HG03520 (cell line): ENCODE data around the gene ITPKB.
"Not testable (repeated sequence)": the region's sequence is repeated elsewhere in the genome, so short reads cannot be mapped to it uniquely, and the experiment has no call there.

Experiments
- ATAC-seq: cut with Tn5 transposase; IDR thresholded peaks from one replicate; pipeline ENCODE4 v1.9.1; 2021; ENCODE audit warnings: mild to moderate bottlenecking, moderate library complexity; ENCODE audit not compliant: unreplicated experiment

ITPKB gene

DNA sequence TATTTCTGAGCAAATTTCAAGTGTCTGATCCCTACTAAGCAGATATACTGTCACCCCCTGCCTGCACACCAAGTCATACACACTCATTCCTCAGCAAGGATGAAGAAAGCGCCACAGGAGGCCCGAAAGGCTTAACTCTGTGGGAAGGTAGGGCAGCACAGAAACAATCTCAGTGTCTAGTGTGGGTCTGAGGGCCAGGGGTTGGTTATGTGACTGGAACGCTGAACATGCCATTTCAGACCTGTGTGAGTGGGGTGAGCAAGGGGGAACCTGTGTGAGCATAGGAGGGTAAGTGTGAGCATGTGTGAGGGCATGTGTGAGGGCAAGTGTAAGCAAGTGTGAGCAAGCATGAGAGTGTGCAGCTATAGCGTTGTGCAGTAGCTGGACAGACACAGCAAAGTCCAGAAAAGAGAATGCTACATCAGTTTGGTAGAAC is 6.2 kb downstream of the ITPKB start:
- ATAC-seq = no peak

DNA sequence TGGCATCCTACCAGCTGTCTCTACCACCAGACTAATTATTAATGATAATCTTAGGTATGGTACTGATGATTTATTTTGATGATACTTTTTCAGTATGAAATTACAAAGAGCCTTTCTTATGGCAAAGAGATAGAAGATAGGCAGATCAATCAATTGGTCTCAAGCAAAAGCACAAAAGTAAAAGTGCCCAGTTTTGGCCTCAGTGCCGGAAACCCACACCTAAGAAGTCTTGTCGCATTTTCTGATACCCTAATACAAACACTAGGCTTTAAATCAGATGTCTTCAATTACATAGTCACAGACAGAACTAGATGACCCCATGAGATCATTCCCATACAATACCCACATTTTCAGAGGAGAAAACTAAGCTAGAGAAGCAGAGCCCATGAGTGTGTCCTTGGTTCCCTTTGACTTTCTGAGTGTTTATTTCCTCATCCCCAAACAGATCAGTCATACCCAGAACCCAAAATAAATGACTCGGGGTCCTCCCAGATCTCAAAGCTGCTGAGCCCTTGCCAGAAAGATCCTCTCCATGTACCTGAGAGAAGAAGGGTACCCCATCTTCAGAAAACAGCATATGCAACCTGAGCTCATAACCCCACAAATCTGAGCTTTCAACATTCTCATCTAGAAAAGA is 7.7 kb downstream of the ITPKB start:
- ATAC-seq = no peak

DNA sequence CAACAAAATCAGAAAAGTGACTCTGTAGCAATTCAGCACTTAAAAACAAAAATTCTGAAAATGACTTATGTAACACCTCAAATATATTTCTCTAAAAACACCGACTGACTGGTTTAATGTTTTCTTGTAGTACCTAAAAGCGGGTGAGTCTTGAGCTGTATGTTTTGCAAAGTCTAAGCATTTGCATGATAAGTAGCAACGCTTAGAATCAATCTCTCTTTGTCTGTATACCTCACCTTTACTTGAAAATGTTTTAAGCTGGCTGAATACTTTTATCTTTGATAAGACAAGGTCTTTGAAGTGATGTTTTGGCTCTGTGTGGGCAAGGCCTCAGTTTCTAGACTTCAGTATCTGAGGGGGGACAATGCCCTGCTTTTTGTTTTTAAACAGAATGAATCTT is 8.2 kb downstream of the ITPKB start:
- ATAC-seq = no peak

DNA sequence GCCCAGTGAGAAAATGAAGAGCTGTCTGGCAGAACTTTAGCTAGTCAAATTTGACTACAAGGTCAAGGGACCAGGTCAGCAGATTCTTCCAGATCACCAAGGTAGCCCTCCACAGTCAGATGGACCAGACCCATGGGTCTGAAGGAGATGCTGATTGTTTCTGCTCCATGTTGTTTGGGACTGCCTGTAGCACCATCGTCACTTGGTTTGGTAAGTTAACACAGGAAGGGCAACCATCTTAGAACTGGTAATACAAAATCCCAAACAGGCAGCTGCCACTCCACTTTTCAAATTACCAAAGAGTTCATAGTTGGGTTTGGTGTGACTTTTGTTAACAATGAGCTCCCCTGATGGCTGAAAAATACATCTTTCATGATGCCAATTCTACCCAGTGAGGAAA is 9.0 kb downstream of the ITPKB start:
- no peak for ATAC-seq

DNA sequence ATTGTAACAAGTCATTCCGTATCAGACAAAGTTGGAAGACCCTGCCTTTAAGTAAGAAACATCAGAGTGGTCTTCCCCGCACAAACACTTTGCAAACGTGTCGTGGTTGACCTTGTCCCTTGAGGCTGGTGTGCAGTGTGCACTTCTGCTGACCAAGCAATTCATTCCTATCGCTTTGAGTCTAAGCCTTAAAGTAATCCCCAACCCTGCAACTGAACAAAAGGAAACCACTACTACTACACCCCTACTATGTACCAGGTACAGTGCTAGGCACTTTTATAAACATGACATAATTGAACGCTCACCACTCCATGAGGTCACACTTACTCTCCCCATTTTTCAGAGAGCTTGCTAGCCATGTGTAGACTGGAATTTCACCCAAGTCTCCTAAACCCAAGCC is 10.6 kb downstream of the ITPKB start:
- ATAC-seq = no peak

DNA sequence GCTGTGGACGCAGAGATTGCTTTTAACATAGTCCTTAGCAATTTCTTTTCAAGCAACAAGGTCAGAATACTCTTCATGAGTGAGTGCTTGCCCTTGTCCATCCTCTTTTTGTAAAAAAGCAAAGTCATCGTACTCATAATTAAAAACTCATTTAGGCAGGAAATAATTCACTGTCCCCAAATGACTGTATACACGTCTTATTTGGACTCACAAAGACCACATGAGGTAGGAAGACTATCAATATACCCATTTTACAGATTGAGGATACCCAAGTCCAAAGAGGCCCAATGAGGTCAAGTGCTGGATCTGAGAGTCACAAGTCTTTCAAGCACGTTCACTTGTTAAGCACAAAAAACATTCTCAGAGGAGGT is 13.2 kb downstream of the ITPKB start:
- no peak for ATAC-seq

DNA sequence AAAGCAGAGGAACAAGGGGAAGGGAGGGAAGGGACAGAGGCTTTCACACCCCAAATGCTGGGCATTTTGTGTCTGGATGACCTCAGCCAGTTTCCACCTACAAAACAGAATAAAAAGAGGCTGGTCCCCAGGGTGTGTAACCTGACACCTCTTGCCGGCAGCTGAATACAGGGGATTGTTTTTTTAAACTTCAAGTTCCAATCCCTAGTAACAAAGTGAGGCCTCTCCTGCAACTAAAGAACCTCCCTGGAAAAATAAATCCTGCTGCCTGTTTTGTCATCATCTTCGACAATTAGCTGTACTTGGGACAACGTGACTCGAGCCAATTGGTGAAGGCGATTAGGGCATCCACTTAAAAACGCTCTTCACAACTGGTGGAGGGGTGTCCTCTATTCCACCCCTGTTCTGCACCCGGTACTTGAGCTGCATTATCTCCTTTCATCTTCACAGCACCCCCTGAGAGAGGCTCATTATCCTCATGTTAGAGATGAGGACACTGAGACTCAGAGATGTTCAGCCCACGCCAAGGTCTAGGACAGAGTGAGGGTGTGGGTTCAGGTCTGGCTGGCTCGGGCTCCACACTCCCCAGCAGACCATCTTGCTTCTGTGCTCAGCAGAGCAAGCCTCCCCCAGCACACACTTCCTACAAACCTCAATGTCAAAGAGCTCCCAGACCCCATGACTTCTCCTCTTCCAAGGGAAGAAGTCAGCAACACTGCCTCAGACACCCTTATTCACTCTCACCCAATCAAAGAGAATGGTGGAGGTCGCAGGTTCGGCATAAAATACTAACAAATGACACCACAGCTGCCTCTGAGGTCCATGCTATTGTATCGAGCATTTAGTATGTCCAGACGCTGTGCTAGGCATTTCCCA is 15.2 kb downstream of the ITPKB start:
- ATAC-seq = no peak

DNA sequence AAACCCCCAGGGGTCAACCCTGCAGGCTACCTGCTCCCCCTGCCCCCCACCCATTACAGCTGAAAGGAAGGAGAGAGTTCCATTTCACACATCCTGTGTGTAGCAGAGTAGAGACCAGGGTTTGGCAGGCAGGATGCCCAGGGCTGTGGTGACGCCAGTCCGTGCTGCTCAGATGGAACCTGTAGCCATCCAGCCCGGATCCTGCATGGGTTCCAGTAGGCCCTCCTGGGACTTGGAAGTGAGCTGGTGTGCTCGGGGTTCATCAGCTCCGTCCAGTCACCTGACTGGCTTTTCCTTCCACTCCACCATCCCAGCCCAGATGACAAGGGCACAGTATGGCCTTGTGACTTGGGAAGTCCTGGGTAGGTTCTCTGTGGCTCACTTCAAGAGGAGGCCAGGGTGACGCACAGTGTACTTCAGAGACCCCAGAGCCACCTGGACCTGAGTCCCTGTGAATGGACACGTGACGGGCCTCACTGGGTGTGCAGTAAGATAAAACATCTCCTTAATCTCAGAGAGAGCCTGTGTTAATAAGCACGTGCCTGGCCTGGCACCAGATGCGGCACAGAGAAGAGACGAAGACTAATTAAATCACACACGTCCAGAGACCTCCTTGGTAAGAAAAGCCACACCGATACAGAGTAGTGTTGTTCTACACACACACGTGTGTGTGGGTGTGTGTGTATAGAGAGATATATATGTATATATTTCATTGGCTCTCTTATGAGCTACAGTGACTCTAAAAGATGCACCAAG is 16.0 kb downstream of the ITPKB start:
- ATAC-seq = no peak

DNA sequence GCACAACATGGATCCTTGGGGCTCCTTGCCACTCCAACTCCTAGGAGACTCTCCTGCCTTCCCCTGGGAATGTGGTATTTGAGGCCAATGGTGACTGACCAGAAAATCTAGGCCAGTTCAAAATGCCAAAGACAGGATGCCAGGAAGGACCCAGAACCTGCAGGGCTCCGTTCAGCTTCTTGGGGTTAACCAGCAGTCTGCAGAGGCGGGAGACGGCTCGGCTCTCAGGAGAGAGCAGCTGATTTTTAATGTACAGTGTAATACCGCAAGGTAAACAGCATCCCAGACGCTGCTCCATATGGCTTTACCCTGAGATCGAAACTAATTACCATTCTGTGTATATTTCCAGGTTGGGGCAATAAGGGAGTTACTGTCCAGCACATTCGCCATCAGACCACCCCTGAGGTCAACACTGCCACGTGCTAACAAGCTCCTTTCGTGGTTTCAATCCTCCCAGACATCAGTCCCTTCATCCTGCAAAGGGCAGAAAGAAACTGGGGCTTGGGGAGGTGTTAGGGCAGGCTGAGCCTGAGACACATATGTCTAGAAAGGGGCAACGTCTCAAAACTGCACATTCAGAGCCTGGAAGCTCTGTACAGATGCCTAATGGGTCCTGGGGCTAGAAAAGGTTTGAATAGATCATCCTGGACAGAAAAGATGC is 16.7 kb downstream of the ITPKB start:
- ATAC-seq = no peak

DNA sequence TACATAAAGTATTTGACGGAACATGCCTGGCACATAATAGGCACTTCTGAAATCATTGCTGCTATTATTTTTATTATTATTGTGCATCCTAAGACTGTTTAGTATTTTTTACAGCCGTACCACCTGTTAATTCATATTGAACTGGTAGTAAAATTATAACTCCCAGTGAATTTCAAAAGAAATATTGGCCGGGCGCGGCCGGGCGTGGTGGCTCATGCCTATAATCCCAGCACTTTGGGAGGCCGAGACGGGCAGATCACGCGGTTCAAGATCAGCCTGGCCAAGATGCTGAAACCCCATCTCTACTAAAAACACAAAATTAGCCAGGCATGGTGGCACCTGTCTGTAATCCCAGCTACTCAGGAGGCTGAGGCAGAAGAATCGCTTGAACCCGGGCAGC is 18.5 kb downstream of the ITPKB start:
- ATAC-seq = not testable (repeated sequence)

DNA sequence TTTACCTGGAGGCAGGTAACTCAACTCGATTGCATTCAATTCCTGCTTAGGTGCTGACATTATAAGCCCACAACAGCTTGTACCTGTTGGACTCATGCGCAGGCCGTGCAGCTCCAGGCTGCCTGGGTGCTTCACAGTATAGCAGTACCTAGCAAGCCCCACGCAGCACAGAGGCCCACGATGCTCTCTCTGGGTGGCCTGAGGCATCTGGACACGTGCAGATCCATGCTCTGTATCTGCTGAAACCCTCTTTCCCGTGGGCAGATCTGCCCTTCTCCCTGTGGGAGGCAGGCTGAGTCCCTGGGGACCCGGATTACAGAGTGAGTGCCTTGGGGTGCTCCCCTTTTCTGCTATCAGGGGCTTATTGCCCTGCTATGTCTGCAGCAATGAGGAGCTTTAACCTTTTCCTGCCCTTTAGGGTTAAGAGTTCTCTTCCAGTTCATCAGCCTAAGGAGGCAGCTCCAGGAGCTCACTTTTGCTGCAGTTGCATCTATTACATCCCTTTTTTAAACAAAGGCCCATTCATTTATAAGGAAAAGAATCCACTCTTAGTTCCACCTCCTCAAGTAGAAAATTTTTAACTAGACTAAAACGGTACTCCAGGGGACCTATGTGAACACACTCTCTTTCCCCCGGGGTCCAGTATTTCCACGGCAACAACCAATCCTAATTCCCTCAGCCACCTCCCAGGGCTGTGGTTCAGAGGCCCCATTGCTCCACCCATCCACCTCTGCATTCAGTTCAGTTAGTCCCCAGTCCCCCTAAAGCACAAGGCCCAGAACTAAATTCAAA is 19.3 kb downstream of the ITPKB start:
- no peak for ATAC-seq

DNA sequence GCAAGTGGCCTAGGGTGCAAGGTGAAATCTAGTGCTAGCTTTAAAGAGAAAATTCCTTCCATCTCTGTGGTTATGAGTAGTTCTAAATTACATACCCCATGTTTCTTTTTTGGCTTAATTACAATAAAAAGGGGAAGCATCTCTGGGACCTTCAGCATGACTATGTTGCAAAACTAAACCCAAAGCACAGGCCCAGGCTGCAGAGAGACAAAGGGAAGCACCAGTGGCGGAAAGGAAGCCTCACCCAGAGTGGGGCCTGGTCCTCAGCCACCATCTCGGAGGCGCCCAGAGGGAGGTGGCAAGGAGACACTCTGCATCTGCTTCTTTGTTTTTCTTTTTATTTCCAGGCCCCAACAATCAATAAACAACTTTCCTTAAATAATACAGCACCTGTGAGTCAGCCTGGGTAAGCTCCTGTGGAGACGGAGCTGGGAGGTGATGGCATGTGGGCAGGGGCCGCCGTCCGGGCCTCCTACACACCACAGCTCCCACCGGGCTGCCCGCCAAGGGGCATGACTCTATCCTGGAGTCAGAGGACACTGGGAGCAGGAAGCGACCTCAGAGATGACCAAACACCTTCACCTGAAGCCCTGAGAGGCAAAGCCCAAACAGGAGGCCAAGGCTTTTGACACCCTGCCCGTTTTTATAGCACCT is 21.7 kb downstream of the ITPKB start:
- no peak for ATAC-seq

DNA sequence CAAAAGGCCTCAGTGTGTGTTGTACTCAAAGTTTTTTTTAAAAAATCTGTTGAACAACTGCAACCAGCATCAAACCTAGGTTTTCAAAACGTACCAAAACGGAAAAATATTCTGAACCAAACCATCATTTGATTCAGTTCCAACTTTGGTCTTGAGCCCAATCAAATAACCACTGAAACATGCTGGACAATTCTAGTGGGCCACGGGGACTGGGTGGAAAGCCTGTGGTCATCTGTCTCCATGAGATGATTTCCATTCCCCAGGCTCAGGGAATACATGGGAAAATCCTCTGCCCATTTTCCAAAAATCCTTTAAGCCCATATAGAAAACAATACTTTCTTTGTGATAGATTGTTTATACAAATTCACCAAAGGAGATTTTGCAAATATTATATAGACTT is 22.5 kb downstream of the ITPKB start:
- ATAC-seq = no peak

DNA sequence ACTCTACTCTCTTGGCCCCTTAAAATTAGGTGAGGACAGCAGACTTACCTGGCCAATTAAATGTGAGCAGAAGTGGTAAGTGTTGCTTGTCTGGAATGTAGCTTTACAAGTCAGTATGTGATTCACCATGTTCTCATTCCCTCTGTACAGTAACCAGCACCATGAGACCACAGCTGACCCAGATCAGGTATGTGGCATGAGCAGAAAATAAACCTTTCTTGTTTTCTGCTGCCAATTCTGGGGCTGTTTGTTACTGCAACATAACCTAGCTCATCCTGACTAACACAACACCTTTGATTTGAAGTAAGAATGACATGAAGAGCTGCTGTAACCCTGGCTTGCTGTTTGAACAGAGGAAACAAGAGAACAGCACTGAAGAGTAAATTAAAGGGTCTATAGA is 24.9 kb downstream of the ITPKB start:
- ATAC-seq = no peak

DNA sequence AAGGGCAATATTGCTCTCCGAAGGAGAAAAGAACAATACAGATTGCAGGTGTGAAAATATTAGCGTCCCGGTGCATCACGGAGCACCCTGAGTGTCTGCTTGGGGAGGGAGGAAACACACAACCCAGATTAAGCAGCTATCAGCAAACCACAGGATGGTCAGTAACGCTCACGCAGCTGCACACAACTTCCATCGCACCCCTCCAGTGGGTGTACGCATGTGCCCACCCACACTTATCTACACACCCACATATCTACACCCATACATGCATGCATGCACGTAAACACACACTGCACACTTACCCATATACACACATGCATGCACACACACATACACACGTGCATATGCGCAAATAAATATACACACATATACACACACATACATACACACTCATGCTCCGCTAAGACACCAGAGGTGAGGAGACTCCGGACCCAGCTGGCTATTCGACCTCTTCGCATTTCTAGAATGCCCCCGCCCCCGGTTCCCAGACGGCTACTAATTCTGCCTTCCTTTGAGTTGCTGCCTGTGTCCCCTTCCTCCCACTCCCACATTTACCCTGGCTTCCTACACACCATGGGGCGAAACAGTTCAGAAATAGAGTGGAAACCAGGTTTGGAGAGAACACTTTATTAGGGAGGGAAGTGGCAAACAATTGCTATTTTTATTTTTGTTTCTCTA is 26.2 kb downstream of the ITPKB start:
- ATAC-seq = no peak

DNA sequence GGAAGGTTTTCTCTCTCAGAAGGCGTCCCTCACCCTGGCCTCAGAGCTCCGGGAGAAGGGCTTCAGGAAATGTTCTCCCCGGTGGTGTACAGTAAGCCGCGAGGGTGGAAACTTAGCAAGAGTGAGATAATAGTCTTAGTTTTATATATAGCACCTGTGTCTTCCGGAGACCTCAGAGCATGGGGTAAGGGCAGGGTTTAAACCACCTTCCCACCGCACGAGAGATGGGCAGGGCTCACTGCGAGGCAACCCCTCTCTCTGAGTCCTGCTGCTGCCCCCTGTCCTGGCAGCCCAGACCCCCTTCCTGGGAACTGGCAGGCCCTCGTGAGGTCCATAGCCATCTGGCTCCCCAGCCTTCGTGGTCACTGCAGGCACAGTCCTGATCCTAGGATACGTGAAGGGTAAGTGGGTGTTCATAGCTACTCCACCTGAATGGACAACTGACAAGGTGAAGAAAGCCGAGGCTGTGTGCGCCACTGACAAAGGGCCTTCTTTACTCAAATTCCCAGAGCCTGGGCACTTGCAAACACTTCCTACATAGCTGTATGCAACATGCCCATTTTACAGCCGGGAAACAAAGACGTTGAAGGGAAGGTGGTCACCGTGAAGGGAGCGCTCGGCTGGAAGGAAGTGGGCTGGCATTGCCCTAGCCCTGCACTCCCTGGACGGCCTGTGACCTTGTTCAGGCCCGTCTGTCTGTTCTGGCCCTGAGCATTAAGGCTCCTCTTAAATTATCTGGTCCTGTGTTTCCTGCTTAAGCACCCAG is 26.9 kb downstream of the ITPKB start:
- peak; percentile 74 for ATAC-seq

DNA sequence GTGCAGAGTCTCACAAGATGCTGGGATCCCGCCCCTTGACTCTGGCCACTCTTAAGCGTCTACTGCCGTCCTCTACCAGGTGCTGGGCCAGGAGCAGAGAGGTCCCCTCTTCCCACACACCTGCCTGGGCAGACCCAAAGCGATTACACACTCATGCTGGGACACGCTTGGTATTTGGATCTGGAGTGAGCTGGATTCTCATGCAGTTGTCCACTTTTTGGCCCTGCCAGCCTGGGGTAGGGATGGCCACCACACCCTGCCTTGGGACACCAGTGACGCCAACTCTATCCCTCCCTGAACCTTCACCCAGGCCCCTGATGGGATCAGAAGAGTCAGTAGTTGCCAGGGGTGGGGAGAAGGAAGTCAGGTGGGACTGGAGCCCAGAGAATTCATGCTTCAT is 28.6 kb downstream of the ITPKB start:
- no peak for ATAC-seq

DNA sequence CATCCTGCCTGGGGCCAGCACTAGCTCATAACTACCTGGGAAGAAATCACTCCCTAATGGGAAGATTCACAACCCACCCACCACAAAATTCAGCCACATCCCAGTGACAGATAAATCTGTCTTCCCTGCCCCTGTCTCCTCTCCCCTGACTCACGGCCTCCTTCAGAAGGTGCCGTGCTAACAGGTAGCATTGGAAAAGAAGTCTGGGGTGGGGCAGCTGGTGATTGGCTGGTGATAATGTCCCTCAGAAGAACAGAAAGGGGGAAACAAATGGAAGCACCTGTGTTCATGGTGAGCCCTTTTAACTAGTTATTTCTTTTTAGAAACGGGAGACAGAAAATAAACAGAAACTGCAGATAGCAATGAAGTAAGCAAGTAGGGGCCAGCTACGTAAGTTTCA is 29.1 kb downstream of the ITPKB start:
- no peak for ATAC-seq

DNA sequence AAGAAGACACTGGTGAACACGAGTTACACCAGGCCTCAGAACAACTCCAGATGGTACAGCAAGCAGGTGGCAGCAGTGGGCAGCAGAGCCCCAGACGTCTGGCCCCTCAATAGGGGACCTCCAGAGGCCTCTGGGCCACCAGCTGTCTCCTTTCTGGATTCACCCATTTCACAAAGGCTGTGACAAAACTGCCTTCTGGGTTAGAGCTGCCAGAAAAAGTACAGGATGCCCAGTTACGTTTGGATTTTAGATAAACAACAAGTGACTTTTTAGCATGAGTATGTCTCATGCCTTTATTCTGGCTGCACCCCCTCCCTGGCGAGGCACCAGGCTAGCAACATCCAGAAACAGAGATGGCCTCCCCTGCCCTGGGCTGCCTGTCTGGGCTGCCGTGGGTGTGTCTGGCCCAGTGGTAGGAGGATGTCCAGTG is 30.1 kb downstream of the ITPKB start:
- ATAC-seq = no peak
